Ishikawa (cell line): ENCODE data around the gene TLE7.

ENCODE experiments used
- CEBPB ChIP-seq: IDR thresholded peaks from 2 replicates; pipeline ENCODE4 v1.6.1; 2012
- CREB1 ChIP-seq: IDR thresholded peaks from 2 replicates; pipeline ENCODE4 v1.6.1; 2012; ENCODE audit warnings: low read depth
- EP300 ChIP-seq: IDR thresholded peaks from 2 replicates; pipeline ENCODE4 v1.6.1; 2012; ENCODE audit warnings: borderline replicate concordance
- MAX ChIP-seq: IDR thresholded peaks from 2 replicates; pipeline ENCODE4 v1.6.1; 2012
- NFIC ChIP-seq: IDR thresholded peaks from 2 replicates; pipeline ENCODE4 v1.6.1; 2012
- TCF12 ChIP-seq: IDR thresholded peaks from 2 replicates; pipeline ENCODE4 v1.6.1; 2012; ENCODE audit warnings: low read depth
- YY1 ChIP-seq: IDR thresholded peaks from 2 replicates; pipeline ENCODE4 v1.6.1; 2012; ENCODE audit warnings: low read depth

DNA sequence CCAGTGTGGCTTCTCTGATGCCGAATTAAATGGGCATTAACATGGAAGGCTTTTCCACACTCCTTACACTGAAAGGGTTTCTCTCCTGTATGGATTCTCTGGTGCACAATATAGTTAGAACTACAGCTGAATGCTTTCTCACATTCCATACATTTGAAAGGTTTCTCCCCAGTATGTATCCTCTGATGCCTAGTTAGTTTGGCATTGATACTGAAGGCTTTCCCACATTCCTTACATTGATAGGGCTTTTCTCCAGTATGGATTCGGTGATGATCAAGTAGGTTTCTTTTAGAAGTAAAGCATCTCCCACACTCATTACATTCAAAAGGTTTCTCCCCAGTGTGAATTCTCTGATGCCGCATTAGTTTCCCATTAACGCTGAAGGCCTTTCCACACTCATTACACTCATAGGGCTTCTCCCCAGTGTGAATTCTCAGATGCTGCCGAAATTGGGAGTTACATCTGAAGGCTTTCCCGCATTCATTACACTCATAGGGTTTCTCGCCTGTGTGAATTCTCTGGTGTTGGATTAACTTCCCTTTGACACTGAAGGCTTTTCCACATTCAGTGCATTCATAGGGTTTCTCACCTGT is 6.5 kb upstream of the TLE7 start:
- TF ChIP-seq EP300 (no peak), CREB1 (no peak), TCF12 (no peak), YY1 (no peak), MAX (no peak), NFIC (no peak), CEBPB (no peak)
